IMR-90 (cell line): Measurements from ENCODE around the gene RNF144A.

Experiments
- CTCF ChIP-seq: conservative IDR thresholded peaks from 2 replicates; pipeline ENCODE4 v1.5.1; 2012; ENCODE audit warnings: mild to moderate bottlenecking, low read depth, low read length, improper control_type of control experiment
- ELK1 ChIP-seq: fragments of 150-350 bp; IDR thresholded peaks from 2 replicates; pipeline ENCODE4 v1.6.1; 2016; ENCODE audit warnings: low read depth, mild to moderate bottlenecking, low read length, moderate library complexity, borderline replicate concordance
- MAFK ChIP-seq: IDR thresholded peaks from 2 replicates; pipeline ENCODE4 v1.6.1; 2012; ENCODE audit warnings: low read depth, low read length, improper control_type of control experiment
- POLR2A ChIP-seq: IDR thresholded peaks from 2 replicates; pipeline ENCODE4 v1.6.1; 2012; ENCODE audit warnings: mild to moderate bottlenecking, low read depth, low read length
- RCOR1 ChIP-seq: IDR thresholded peaks from 2 replicates; pipeline ENCODE4 v1.6.1; 2012; ENCODE audit warnings: mild to moderate bottlenecking, low read length, improper control_type of control experiment; ENCODE audit not compliant: insufficient replicate concordance
- RFX5 ChIP-seq: IDR thresholded peaks from 2 replicates; pipeline ENCODE4 v1.8.0; 2012; ENCODE audit warnings: low read depth, mild to moderate bottlenecking, low read length, moderate library complexity

- TF ChIP-seq RFX5 (no peak), MAFK (no peak), POLR2A (no peak), CTCF (no peak), RCOR1 (no peak), ELK1 (no peak)
Observed at GRCh38 chr2:6874032-6874431, 43.2 kb upstream of the RNF144A start.
